AG09319 (cell line): Measurements from ENCODE around the gene RPP38.

Experiments
- DNase-seq: peaks from one replicate; pipeline ENCODE4 v3.0.0-alpha.2; 2010; ENCODE audit warnings: low read depth; ENCODE audit errors: extremely low read depth
- TF ChIP-seq, protein P1 (sequence below): IDR thresholded peaks from 2 replicates; pipeline ENCODE4 v1.5.1; 2011; ENCODE audit warnings: low read depth, mild to moderate bottlenecking, inconsistent platforms, low read length, moderate library complexity

The RPP38 gene

DNA sequence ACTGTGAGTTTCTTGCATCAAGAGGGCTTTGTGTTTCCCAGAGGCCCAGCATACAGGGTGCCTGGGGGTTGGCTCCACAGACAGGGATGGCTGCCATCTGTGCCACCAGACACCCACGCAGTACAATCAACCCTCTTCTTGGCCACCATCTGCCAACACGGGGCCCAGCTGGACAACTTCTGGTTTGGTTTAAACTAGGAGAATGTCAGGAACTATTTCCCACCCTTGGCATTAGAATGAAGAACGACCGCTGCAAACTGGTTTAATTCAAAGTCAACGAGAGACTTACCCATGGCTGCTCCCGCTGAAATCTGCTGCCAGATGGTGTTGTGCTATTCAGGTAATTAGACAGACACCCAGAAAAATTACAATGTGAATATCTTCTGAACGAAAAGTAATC lies 43.5 kb downstream of the RPP38 start:
- DNase-seq: no peak
- TF ChIP-seq, protein P1, sequence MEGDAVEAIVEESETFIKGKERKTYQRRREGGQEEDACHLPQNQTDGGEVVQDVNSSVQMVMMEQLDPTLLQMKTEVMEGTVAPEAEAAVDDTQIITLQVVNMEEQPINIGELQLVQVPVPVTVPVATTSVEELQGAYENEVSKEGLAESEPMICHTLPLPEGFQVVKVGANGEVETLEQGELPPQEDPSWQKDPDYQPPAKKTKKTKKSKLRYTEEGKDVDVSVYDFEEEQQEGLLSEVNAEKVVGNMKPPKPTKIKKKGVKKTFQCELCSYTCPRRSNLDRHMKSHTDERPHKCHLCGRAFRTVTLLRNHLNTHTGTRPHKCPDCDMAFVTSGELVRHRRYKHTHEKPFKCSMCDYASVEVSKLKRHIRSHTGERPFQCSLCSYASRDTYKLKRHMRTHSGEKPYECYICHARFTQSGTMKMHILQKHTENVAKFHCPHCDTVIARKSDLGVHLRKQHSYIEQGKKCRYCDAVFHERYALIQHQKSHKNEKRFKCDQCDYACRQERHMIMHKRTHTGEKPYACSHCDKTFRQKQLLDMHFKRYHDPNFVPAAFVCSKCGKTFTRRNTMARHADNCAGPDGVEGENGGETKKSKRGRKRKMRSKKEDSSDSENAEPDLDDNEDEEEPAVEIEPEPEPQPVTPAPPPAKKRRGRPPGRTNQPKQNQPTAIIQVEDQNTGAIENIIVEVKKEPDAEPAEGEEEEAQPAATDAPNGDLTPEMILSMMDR: no peak

- DNase-seq: no peak
- TF ChIP-seq, protein P1: no peak
Observed at GRCh38 chr10:15141136-15142054, 44.2 kb downstream of the RPP38 start.

GRCh38 chr10:15144788-15145187 lies 47.6 kb downstream of the RPP38 start:
- TF ChIP-seq, protein P1: no peak
- DNase-seq: no peak

DNA sequence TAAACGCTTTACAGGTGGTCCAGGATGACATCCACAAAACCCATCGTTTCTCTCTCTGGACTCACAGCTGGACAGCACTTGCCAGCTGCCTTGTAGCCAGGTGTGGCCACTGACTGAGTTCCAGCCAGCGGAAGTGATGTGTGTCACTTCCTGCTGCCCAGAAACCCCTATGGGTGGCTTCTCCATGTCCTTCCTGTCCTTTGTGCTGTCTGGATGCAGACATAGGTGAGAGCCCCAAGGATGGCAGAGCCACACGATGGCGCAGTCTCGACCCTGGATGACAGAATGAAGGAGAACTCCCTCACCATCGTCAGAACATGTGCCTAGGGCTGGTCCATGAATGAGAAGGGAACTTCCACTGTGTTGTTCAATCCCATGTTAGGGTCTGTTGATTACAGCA lies 49.2 kb downstream of the RPP38 start:
- no peak for DNase-seq
- TF ChIP-seq, protein P1: no peak

DNA sequence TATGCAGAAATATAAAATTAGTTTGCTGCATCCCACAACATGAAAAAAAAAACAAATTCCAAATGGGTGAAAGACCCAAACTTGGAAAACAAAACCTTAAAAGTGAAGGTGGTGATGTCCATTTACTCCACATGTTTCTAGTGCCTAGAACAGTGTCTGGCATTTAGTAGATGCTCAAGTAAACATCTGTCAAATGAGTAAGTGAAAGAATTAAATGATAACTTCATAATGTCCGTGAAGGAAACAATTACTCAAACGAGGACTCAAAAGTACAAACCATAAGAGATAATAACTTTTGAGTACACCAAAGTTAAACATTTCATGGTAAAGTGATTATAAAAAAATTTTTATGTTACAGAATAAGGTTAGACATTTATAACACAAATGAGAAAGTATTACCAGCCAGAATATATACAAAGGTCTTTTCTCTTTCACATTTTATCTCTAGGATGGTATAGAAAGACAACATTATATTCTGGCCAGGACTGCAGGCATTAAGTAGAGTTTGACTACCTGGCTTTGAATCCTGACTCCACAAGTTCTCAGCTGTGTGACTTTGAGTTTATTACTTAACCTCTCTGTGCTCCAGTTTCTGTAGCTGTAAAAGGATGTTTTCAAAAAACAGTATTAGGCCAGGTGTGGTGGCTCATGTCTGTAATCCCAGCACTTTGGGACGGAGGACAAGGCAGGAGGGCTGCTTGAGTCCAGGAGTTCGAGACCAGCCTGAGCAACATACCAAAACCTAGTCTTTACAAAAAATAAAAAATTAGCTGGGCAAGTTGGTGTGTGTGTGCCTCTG lies 50.6 kb downstream of the RPP38 start:
- TF ChIP-seq, protein P1: no peak

GRCh38 chr10:15149042-15149771 lies 52.1 kb downstream of the RPP38 start:
- DNase-seq: no peak

More for the DNA sequence above, 50.6 kb downstream of the RPP38 start:
- no peak for DNase-seq

More at GRCh38 chr10:15149042-15149771, 52.1 kb downstream of the RPP38 start:
- TF ChIP-seq, protein P1: no peak
